Subcutaneous abdominal adipose tissue (tissue), 5 donors: ENCODE data around the gene EBF3.
A peak's percentile ranks its signal among the peaks of the same experiment; 100 is the strongest.

Source experiments
- H3K27ac ChIP-seq: one replicate; pipeline ENCODE4 v1.7.0; 2013; ENCODE audit warnings: low read depth, mild to moderate bottlenecking, inconsistent platforms, low read length, moderate library complexity
- H3K27me3 ChIP-seq, 5 donors: one replicate each; pipeline ENCODE4 v1.7.0; 2013; ENCODE audit warnings: low read length in 5 of 5, inconsistent platforms in 1 of 5; ENCODE audit not compliant: control insufficient read depth in 5 of 5, insufficient read depth in 4 of 5
- H3K36me3 ChIP-seq, 5 donors: one replicate each; pipeline ENCODE4 v1.7.0; 2013; ENCODE audit warnings: low read length in 5 of 5; ENCODE audit not compliant: control insufficient read depth in 5 of 5, insufficient read depth in 5 of 5
- H3K4me1 ChIP-seq, 5 donors: one replicate each; pipeline ENCODE4 v1.7.0; 2013; ENCODE audit warnings: low read length in 5 of 5, mild to moderate bottlenecking in 3 of 5, moderate library complexity in 1 of 5; ENCODE audit not compliant: control insufficient read depth in 5 of 5, insufficient read depth in 5 of 5
- H3K4me3 ChIP-seq, 5 donors: one replicate each; pipeline ENCODE4 v1.7.0; 2013; ENCODE audit warnings: low read length in 5 of 5, low read depth in 1 of 5
- H3K9ac ChIP-seq, 5 donors: one replicate each; pipeline ENCODE4 v1.7.0; 2013; ENCODE audit warnings: low read length in 5 of 5, mild to moderate bottlenecking in 4 of 5, moderate library complexity in 3 of 5
- H3K9me3 ChIP-seq, 5 donors: one replicate each; pipeline ENCODE4 v1.7.0; 2013; ENCODE audit warnings: low read length in 5 of 5; ENCODE audit not compliant: control insufficient read depth in 5 of 5
- donor health status: healthy.
- donor health status: healthy.
- donor health status: healthy.
- donor health status: healthy.
- donor health status: healthy.

The EBF3 gene

GRCh38 chr10:129938460-129938859, 25.6 kb downstream of the EBF3 start:
- Histone ChIP-seq H3K27me3 (no peaks in the 10 kb centered on the region), H3K36me3 (peaks cover 0 to 8% (median 0%) of the 10 kb centered on the region in 5 donors), H3K4me3 (no peak overlapping the region), H3K9ac (no peak overlapping the region), H3K27ac (no peak overlapping the region), H3K4me1 (peaks cover 5 to 89% (median 69%) of the 10 kb centered on the region in 5 donors), H3K9me3 (no peaks in the 10 kb centered on the region)

DNA sequence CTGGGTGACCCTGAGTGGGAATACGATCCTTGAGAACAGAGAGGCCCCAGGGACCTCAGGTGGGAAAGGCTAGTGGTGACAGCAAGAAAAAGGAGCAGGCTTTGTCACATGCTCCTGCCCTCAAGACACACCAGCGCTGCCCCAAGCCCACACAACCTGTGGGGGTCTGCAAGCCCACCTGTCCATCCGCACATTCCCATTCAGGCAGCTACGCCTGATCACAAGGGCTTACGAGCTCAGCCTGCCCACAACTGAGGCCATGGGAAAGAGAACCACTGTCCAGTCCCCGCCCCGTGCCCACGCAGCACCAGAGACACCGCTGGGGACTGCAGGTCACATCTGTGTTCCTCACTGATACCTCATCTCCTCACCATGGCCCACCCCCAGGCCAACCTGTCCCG, 26.7 kb downstream of the EBF3 start:
- Histone ChIP-seq H3K36me3 (peaks cover 0 to 8% (median 0%) of the 10 kb centered on the region in 5 donors), H3K9ac (no peak overlapping the region), H3K27me3 (no peaks in the 10 kb centered on the region), H3K4me1 (peaks cover 5 to 84% (median 61%) of the 10 kb centered on the region in 5 donors), H3K27ac (peak overlapping the region; percentile 30), H3K9me3 (no peaks in the 10 kb centered on the region), H3K4me3 (no peak overlapping the region)

DNA sequence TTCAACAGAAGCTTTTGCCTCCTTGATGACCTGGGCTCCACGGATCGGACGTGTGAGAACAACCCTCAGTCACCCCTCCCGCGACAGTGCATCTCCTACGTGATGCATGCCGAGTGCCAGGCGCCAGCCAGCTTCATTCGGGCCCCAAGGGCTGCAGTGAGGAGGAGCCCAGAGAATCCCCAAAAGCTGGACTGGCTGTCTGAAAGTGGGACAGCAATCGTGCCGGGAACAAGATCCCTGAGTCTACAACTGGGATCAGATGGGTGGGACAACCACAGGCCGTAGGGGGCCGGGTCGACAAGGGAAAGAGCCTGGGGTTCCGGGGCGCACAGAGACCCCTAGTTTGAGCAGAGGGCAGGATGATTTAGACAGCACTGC, 27.2 kb downstream of the EBF3 start:
- no peak overlapping the region for H3K4me3 ChIP-seq
- H3K36me3 ChIP-seq: peaks cover 0 to 8% (median 0%) of the 10 kb centered on the region in 5 donors
- peak overlapping the region; percentile 30 for H3K27ac ChIP-seq
- no peaks in the 10 kb centered on the region for H3K27me3 ChIP-seq
- no peak overlapping the region for H3K9ac ChIP-seq
- no peaks in the 10 kb centered on the region for H3K9me3 ChIP-seq
- H3K4me1 ChIP-seq: peaks cover 5 to 80% (median 56%) of the 10 kb centered on the region in 5 donors

DNA sequence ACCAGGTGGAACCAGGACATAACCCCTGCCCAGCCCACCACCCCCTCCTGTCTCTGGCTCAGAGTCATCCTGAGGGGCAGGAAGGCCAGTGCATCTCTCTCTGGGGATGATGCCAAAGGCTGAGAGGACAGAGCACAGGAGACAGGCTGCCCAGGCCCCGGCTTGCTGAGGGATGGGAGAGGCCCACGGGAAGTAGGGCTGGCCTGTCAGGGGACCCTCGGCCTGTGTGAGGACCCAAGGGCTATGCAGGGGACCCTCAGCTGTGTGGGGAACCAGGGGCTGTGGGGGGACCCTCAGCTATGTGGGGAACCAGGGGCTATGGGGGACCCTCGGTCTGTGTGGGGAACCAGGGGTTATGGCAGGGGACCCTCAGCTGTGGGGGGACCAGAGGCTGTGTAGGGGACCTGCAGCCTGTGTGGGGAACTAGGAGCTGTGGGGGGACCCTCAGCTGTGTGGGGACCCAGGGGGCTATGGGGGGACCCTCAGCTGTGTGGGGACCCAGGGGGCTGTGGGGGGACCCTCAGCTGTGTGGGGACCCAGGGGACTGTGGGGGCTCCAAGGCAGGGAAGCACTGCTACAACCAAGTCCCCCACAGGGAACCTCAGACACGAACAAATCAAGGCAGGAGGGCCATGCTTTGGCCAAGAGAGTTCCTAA, 27.7 kb downstream of the EBF3 start:
- no peak overlapping the region for H3K4me3 ChIP-seq
- H3K36me3 ChIP-seq: peaks cover 0 to 8% (median 0%) of the 10 kb centered on the region in 5 donors
- H3K27me3 ChIP-seq: no peaks in the 10 kb centered on the region
- H3K4me1 ChIP-seq: peaks cover 5 to 74% (median 51%) of the 10 kb centered on the region in 5 donors
- peak overlapping the region; percentile 30 for H3K27ac ChIP-seq
- no peaks in the 10 kb centered on the region for H3K9me3 ChIP-seq
- no peak overlapping the region for H3K9ac ChIP-seq

- H3K4me1 ChIP-seq: peaks cover 5 to 69% (median 47%) of the 10 kb centered on the region in 5 donors
- no peaks in the 10 kb centered on the region for H3K27me3 ChIP-seq
- peaks cover 0 to 8% (median 0%) of the 10 kb centered on the region in 5 donors for H3K36me3 ChIP-seq
- H3K27ac ChIP-seq: no peak overlapping the region
- no peak overlapping the region for H3K9ac ChIP-seq
- no peak overlapping the region for H3K4me3 ChIP-seq
- H3K9me3 ChIP-seq: no peaks in the 10 kb centered on the region
Observed at GRCh38 chr10:129935867-129936152, 28.3 kb downstream of the EBF3 start.

- H3K9me3 ChIP-seq: no peaks in the 10 kb centered on the region
- H3K27me3 ChIP-seq: no peaks in the 10 kb centered on the region
- H3K27ac ChIP-seq: peak overlapping the region; percentile 46
- H3K9ac ChIP-seq: peak overlapping the region in 1 of 5 donors; percentile 5
- H3K36me3 ChIP-seq: peaks cover 0 to 8% (median 0%) of the 10 kb centered on the region in 5 donors
- peaks cover 5 to 64% (median 44%) of the 10 kb centered on the region in 5 donors for H3K4me1 ChIP-seq
- H3K4me3 ChIP-seq: no peak overlapping the region
Observed at GRCh38 chr10:129935102-129935866, 28.8 kb downstream of the EBF3 start.

DNA sequence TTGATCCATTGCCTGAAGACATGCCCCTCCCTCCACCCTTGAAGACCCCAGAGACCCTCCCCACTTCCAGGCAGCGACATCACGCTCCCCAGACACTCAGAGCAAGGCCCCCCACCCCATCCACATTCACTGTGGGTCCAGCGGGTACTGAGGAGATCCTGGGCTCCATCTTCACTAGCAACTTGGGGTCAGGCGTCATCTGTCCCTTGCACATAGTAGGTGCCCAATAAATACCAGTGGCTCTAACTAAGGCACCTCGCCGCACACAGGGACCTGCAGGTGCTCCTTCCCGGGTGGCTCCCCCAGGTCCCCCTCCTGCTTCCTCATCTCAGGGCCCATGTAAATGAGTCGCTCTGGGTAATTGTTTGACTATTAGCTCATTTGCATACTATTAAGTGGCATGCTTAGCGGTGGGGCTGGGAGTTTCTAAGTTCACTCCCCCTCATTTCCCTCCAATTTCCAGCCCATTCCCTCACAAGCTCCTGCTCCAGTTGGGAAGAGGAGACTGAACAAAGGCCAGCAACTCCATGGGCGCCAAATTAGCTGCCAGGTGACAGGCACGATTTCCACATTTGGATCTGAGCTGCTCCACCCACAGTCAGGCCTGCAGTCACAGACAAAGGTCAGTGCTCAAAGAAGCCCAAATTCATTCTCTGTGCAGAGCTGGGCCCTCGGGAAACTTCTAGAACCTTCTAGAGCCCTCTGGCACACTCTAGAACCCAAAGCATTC, 29.7 kb downstream of the EBF3 start:
- no peaks in the 10 kb centered on the region for H3K9me3 ChIP-seq
- H3K4me3 ChIP-seq: no peak overlapping the region
- H3K9ac ChIP-seq: peak overlapping the region in 1 of 5 donors; percentile 19
- H3K27me3 ChIP-seq: no peaks in the 10 kb centered on the region
- H3K4me1 ChIP-seq: peaks cover 5 to 55% (median 34%) of the 10 kb centered on the region in 5 donors
- H3K27ac ChIP-seq: no peak overlapping the region
- peaks cover 0 to 8% (median 0%) of the 10 kb centered on the region in 5 donors for H3K36me3 ChIP-seq

DNA sequence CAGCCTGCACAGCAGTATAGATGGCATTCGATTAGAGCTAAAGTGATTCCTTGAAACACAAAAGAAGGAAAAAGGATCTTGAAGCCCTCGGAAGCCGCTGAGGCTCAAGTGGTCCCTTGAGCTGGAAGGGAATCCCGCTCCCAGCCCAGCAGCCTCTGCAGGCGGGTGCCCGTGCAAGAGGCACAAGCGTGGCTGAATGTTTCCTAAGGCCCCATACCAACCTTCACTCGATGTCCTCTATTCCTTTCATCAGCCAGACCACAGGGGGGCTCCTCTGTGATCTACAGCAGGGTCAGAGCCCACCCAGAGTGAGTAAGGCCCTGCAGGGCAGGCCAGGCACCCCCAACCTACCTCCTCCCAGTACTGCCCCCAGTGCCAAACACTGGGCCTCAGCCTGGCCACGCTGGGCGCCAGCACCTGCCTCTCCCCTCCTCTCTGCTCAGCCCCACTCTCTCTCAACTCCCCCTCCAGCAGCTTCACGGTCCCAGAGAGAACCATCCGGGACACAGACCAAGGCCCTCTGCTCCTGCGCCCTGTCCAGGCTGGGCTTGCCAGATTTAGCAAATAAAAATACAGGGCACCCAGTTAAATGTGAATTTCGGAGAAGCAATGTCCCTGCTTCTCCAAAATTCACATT, 30.5 kb downstream of the EBF3 start:
- Histone ChIP-seq H3K9ac (peak overlapping the region in 1 of 5 donors; percentile 19), H3K9me3 (no peaks in the 10 kb centered on the region), H3K4me1 (peaks cover 2 to 47% (median 30%) of the 10 kb centered on the region in 5 donors), H3K27ac (no peak overlapping the region), H3K4me3 (no peak overlapping the region), H3K36me3 (peaks cover 0 to 8% (median 0%) of the 10 kb centered on the region in 5 donors), H3K27me3 (no peaks in the 10 kb centered on the region)

DNA sequence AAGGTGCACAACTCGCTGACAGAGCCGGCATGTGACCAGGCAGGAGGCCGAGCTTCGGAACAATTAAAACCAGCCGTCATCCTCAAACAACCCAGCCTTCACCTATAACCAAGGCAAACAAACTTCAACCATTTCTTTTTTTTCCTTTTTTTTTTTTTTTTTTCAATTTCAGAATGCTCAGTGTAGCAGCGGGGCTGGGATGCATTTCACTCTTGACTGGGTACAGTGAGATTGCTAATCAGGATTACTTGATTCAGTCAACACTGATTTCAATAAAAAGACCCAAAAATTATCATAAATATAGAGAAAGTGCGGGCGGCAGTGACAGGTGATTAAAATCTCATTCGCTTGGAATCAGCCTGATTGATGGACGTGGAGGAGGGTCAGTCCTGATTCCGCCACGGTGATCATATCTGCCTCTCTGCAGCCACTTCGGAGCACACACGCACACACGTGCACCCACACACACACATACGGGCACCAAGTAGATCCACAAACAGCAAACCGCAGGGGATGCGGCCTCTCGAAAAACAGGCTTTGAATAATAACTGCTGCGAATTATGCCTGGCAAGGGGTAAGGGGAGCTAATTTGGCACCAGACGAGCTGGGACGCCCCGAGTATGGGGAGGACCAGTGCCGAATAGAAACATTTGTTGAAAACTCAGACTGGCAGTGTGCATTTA, 31.2 kb downstream of the EBF3 start:
- Histone ChIP-seq H3K27ac (no peak overlapping the region), H3K36me3 (peaks cover 0 to 8% (median 0%) of the 10 kb centered on the region in 5 donors), H3K9ac (no peak overlapping the region), H3K4me3 (no peak overlapping the region), H3K27me3 (no peaks in the 10 kb centered on the region), H3K9me3 (no peaks in the 10 kb centered on the region), H3K4me1 (peaks cover 2 to 44% (median 28%) of the 10 kb centered on the region in 5 donors)
